HAP-1 (cell line): ENCODE measurements around the gene CDKL4.
"Not testable (repeated sequence)": the region's sequence is repeated elsewhere in the genome, so short reads cannot be mapped to it uniquely, and the experiment has no call there.

Source experiments
- DNase-seq, 2 experiments: peaks; one replicate each; pipeline ENCODE4 v3.0.0-alpha.2; 2016 to 2020; ENCODE audit warnings: low spot score in 2 of 2
- H3K27me3 ChIP-seq: fragments of 250-450 bp; sonication (Bioruptor Pico); 2 replicates; pipeline ENCODE4 v1.5.1; 2020; ENCODE audit warnings: low read depth, mild to moderate bottlenecking, moderate library complexity
- H3K36me3 ChIP-seq: fragments of 250-450 bp; sonication (Bioruptor Pico); replicated peaks from 2 replicates; pipeline ENCODE4 v1.5.1; 2020; ENCODE audit warnings: mild to moderate bottlenecking
- H3K4me1 ChIP-seq: fragments of 250-450 bp; sonication (Bioruptor Pico); 2 replicates; pipeline ENCODE4 v1.5.1; 2020; ENCODE audit warnings: mild to moderate bottlenecking
- H3K4me3 ChIP-seq: fragments of 250-450 bp; sonication (Bioruptor Pico); 2 replicates; pipeline ENCODE4 v1.5.1; 2020; ENCODE audit warnings: mild to moderate bottlenecking, moderate library complexity
- H3K9me3 ChIP-seq: fragments of 250-450 bp; sonication (Bioruptor Pico); 2 replicates; pipeline ENCODE4 v1.5.1; 2020; ENCODE audit warnings: mild to moderate bottlenecking, moderate library complexity
- in situ Hi-C: fragments of 300-500 bp; cut with MboI; formaldehyde crosslinking; loops from 3 replicates; pipeline ENCODE4 v1.14.3; 2020; ENCODE audit warnings: low sequenced_read_pairs, inconsistent platforms, mixed read lengths

The CDKL4 gene

GRCh38 chr2:39138837-39139211 lies 104.9 kb downstream of the CDKL4 start:
- no peaks in the 10 kb centered on the region for H3K27me3 ChIP-seq
- in situ Hi-C loops, result no loop called here
- H3K4me1 ChIP-seq, result peaks cover 35% of the 10 kb centered on the region
- H3K9me3 ChIP-seq, result no peaks in the 10 kb centered on the region
- DNase-seq, result peak in 1 of 2 experiments; percentile 16
- no peak overlapping the region for H3K4me3 ChIP-seq
- H3K36me3 ChIP-seq, result no peaks in the 10 kb centered on the region

- H3K27me3 ChIP-seq, DNase-seq, H3K4me3 ChIP-seq, H3K36me3 ChIP-seq, H3K9me3 ChIP-seq, in situ Hi-C loops: not testable (repeated sequence)
- H3K4me1 ChIP-seq, result peaks cover 35% of the 10 kb centered on the region
Measured at GRCh38 chr2:39138187-39138836, 105.5 kb downstream of the CDKL4 start.

GRCh38 chr2:39136799-39137198 lies 107.0 kb downstream of the CDKL4 start:
- DNase-seq, result no peak
- Histone ChIP-seq H3K4me3 (no peak overlapping the region), H3K36me3 (no peaks in the 10 kb centered on the region), H3K27me3 (no peaks in the 10 kb centered on the region), H3K4me1 (peaks cover 30% of the 10 kb centered on the region), H3K9me3 (no peaks in the 10 kb centered on the region)
- in situ Hi-C loops, result no loop called here

- in situ Hi-C loops, result no loop called here
- H3K27me3 ChIP-seq, result no peaks in the 10 kb centered on the region
- H3K4me1 ChIP-seq, result peaks cover 20% of the 10 kb centered on the region
Measured at GRCh38 chr2:39135690-39136259, 108.0 kb downstream of the CDKL4 start.

GRCh38 chr2:39133215-39133851 lies 110.4 kb downstream of the CDKL4 start:
- in situ Hi-C loops, result no loop called here
- DNase-seq, result no peak
- H3K36me3 ChIP-seq, result no peaks in the 10 kb centered on the region
- H3K4me3 ChIP-seq, result no peak overlapping the region
- H3K27me3 ChIP-seq, result no peaks in the 10 kb centered on the region
- no peaks in the 10 kb centered on the region for H3K9me3 ChIP-seq
- no peaks in the 10 kb centered on the region for H3K4me1 ChIP-seq

More at GRCh38 chr2:39135690-39136259, 108.0 kb downstream of the CDKL4 start:
- no peak for DNase-seq
- Histone ChIP-seq H3K4me3 (no peak overlapping the region), H3K36me3 (no peaks in the 10 kb centered on the region), H3K9me3 (no peaks in the 10 kb centered on the region)

- H3K9me3 ChIP-seq, result no peaks in the 10 kb centered on the region
- no peaks in the 10 kb centered on the region for H3K36me3 ChIP-seq
- in situ Hi-C loops, result no loop called here
- DNase-seq, result no peak
- H3K27me3 ChIP-seq, result no peaks in the 10 kb centered on the region
- no peak overlapping the region for H3K4me3 ChIP-seq
- H3K4me1 ChIP-seq, result peaks cover 18% of the 10 kb centered on the region
Measured at GRCh38 chr2:39128919-39129391, 114.8 kb downstream of the CDKL4 start.

- DNase-seq, result no peak
- H3K4me3 ChIP-seq, result no peak overlapping the region
- H3K36me3 ChIP-seq, result no peaks in the 10 kb centered on the region
- no peaks in the 10 kb centered on the region for H3K9me3 ChIP-seq
- H3K4me1 ChIP-seq, result peaks cover 26% of the 10 kb centered on the region
- H3K27me3 ChIP-seq, result no peaks in the 10 kb centered on the region
- in situ Hi-C loops, result no loop called here
Measured at GRCh38 chr2:39127973-39128372, 115.8 kb downstream of the CDKL4 start.
